ENCODE data around the gene PLCD3.
A peak's percentile ranks its signal among the peaks of the same experiment; 100 is the strongest.

Gene PLCD3

GRCh38 chr17:45132320-45132571 is at the start of gene PLCD3:
TSS of gene PLCD3 (minus strand) at chr17:45132515. CDS start at chr17:45132410, 105 bp downstream.
- peak within 1 kb of the TSS; percentile 81 for H3K4me3 ChIP-seq (replicated peaks; ENCODE audit: low read depth, low read length)
- no peak for DNase-seq (ENCODE audit: extremely low read depth, low read depth)
- TF ChIP-seq CTCF (IDR thresholded peaks at IDR 0.05; ENCODE audit: low read depth, low read length, missing control alignments) = no peak

- no peak for DNase-seq (ENCODE audit: extremely low read depth, low read depth)
- H3K4me3 ChIP-seq (replicated peaks; ENCODE audit: low read depth, low read length) = no peak overlapping the region
- TF ChIP-seq CTCF (IDR thresholded peaks at IDR 0.05; ENCODE audit: low read depth, low read length, missing control alignments) = no peak
These were observed 45.2 kb upstream of the PLCD3 start for GRCh38 chr17:45177563-45177962.

GRCh38 chr17:45175759-45176115 is 43.4 kb upstream of the PLCD3 start:
- H3K4me3 ChIP-seq (replicated peaks; ENCODE audit: low read depth, low read length) = no peak overlapping the region
- no peak for TF ChIP-seq CTCF (IDR thresholded peaks at IDR 0.05; ENCODE audit: low read depth, low read length, missing control alignments)

GRCh38 chr17:45172541-45173286 is 40.4 kb upstream of the PLCD3 start:
- no peak for DNase-seq (ENCODE audit: extremely low read depth, low read depth)
- no peak for TF ChIP-seq CTCF (IDR thresholded peaks at IDR 0.05; ENCODE audit: low read depth, low read length, missing control alignments)
- H3K4me3 ChIP-seq (replicated peaks; ENCODE audit: low read depth, low read length) = peak overlapping the region; percentile 22

More at GRCh38 chr17:45175759-45176115, 43.4 kb upstream of the PLCD3 start:
- no peak for DNase-seq (ENCODE audit: extremely low read depth, low read depth)

- no peak for TF ChIP-seq CTCF (IDR thresholded peaks at IDR 0.05; ENCODE audit: low read depth, low read length, missing control alignments)
- H3K4me3 ChIP-seq (replicated peaks; ENCODE audit: low read depth, low read length) = peak overlapping the region; percentile 24
- DNase-seq (ENCODE audit: extremely low read depth, low read depth) = no peak
These were observed 39.9 kb upstream of the PLCD3 start for GRCh38 chr17:45172232-45172540.

GRCh38 chr17:45171338-45172231 is 39.3 kb upstream of the PLCD3 start:
- TF ChIP-seq CTCF (IDR thresholded peaks at IDR 0.05; ENCODE audit: low read depth, low read length, missing control alignments) = no peak
- DNase-seq (ENCODE audit: extremely low read depth, low read depth) = no peak
- peak overlapping the region; percentile 24 for H3K4me3 ChIP-seq (replicated peaks; ENCODE audit: low read depth, low read length)

Data from HFF-Myc (cell line).